Breast epithelium (tissue), 4 donors: ENCODE data around the gene NSD2. TPM values are rescaled to one million over a fixed set of nuclear protein-coding genes. Genes with fewer than 3 reads are reported as not detected.

Experiments used
- DNase-seq, 2 donors: peaks; one replicate each; pipeline ENCODE4 v3.0.0-alpha.2; 2019; ENCODE audit warnings: low spot score in 2 of 2
- H3K27ac ChIP-seq, 2 donors: fragments of 200-600 bp; sonication (generic) in 1 of 2; one replicate each; pipeline ENCODE4 v1.5.1; 2016 to 2019; ENCODE audit warnings: mild to moderate bottlenecking in 1 of 2
- H3K27me3 ChIP-seq, 2 donors: fragments of 200-600 bp; sonication (generic) in 1 of 2; one replicate each; pipeline versions ENCODE4 v1.5.1 to v1.6.0; 2017 to 2019; ENCODE audit warnings: control low read depth in 1 of 2, mild to moderate bottlenecking in 1 of 2
- H3K36me3 ChIP-seq: fragments of 200-600 bp; one replicate; pipeline ENCODE4 v1.5.1; 2019
- H3K4me1 ChIP-seq, 2 donors: fragments of 200-600 bp; sonication (generic); one replicate each; pipeline ENCODE4 v1.5.1; 2016 to 2019; ENCODE audit warnings: control low read depth in 1 of 2
- H3K4me3 ChIP-seq, 3 donors: fragments of 200-600 bp; sonication (generic); 1 replicate in 2 of 3; 2 replicates in 1 of 3; pipeline ENCODE4 v1.5.1; 2016 to 2019; ENCODE audit warnings: mild to moderate bottlenecking in 3 of 3, moderate library complexity in 2 of 3
- H3K9me3 ChIP-seq, 2 donors: fragments of 200-600 bp; sonication (generic) in 1 of 2; one replicate each; pipeline ENCODE4 v1.5.1; 2016 to 2019; ENCODE audit warnings: control low read depth in 1 of 2
- CTCF ChIP-seq, 3 donors: fragments of 450-650 bp; IDR thresholded peaks; one replicate each; pipeline ENCODE4 v1.5.1; 2016 to 2017; ENCODE audit warnings: antibody characterized with exemption in 3 of 3, mild to moderate bottlenecking in 3 of 3, moderate library complexity in 3 of 3
- POLR2A ChIP-seq: fragments of 450-650 bp; IDR thresholded peaks from one replicate; pipeline ENCODE4 v1.6.1; 2016; ENCODE audit warnings: antibody characterized with exemption, mild to moderate bottlenecking, moderate library complexity
- POLR2AphosphoS5 ChIP-seq, 3 donors: sonication (generic); formaldehyde crosslinking; IDR thresholded peaks; one replicate each; pipeline ENCODE4 v1.6.1; 2017; ENCODE audit warnings: antibody characterized with exemption in 3 of 3
- intact Hi-C: fragments of 100-400 bp; cut with DNase I; formaldehyde crosslinking; loops from one replicate; pipeline ENCODE4 v1.15.1; 2023; ENCODE audit warnings: low total_unique reads
- total RNA-seq, 3 donors: library from RNA; depleted of rRNA; stranded (reverse); fragments of >200 nt; gene quantifications; one replicate each; pipeline ENCODE4 v1.1.0, GENCODE V29; 2016

Gene NSD2
- total RNA-seq, 3 donors from 2014 or later = 24.6 to 36.7 (median 30.8) TPM

GRCh38 chr4:1900087-1900433, 28.9 kb downstream of the NSD2 start:
- Histone ChIP-seq H3K4me1 (no peaks in the 10 kb centered on the region), H3K27ac (no peak overlapping the region), H3K27me3 (no peaks in the 10 kb centered on the region), H3K36me3 (no peaks in the 10 kb centered on the region), H3K4me3 (no peak overlapping the region), H3K9me3 (no peaks in the 10 kb centered on the region)
- no peak for TF ChIP-seq POLR2A
- intact Hi-C loops = loop anchor here (10.0 kb wide), 1 partner anchor 145 kb away; no protein-coding TSS in a partner anchor
- no peak for DNase-seq

DNA sequence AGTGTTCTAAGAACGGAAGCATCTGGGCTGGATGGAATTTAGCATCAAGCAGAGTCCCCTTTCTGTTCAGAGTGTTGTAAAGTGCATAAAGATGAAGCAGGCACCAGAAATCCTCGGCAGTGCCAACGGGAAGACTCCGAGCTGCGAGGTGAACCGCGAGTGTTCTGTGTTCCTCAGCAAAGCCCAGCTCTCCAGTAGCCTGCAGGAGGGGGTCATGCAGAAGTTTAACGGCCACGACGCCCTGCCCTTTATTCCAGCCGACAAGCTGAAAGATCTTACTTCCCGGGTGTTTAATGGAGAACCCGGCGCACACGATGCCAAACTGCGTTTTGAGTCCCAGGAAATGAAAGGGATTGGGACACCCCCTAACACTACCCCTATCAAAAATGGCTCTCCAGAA, 29.4 kb downstream of the NSD2 start:
- Histone ChIP-seq H3K36me3 (no peaks in the 10 kb centered on the region), H3K27me3 (no peaks in the 10 kb centered on the region), H3K4me1 (no peaks in the 10 kb centered on the region), H3K9me3 (no peaks in the 10 kb centered on the region), H3K27ac (no peak overlapping the region), H3K4me3 (no peak overlapping the region)
- TF ChIP-seq CTCF (IDR thresholded peaks at IDR 0.05) = no peak
- no peak for TF ChIP-seq POLR2A
- TF ChIP-seq POLR2AphosphoS5 (IDR thresholded peaks at IDR 0.05) = no peak
- DNase-seq = no peak
- intact Hi-C loops = loop anchor here (10.0 kb wide), 1 partner anchor 146 kb away; no protein-coding TSS in a partner anchor

DNA sequence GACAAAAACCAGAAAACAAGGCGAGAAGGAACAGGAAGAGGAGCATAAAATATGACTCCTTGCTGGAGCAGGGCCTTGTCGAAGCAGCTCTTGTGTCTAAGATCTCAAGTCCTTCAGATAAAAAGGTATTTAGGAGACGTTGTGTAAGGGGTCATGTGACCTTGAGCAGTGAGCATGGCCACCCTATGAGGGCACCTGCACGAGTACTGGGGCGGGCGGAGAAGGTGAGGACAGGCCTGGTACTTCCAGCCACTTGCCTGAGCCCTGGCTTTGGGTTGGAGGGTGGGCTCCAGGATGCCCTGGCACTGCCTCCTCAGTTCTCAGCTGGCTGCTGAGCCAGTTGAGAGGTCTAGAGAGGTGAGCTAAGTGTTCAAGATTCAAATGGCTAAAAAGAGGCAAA, 29.9 kb downstream of the NSD2 start:
- Histone ChIP-seq H3K27ac (no peak overlapping the region), H3K27me3 (no peaks in the 10 kb centered on the region), H3K4me3 (no peak overlapping the region), H3K9me3 (no peaks in the 10 kb centered on the region), H3K36me3 (no peaks in the 10 kb centered on the region), H3K4me1 (no peaks in the 10 kb centered on the region)
- DNase-seq = no peak
- TF ChIP-seq POLR2A = no peak
- no peak for TF ChIP-seq CTCF (IDR thresholded peaks at IDR 0.05)
- no peak for TF ChIP-seq POLR2AphosphoS5 (IDR thresholded peaks at IDR 0.05)
- intact Hi-C loops = loop anchor here (10.0 kb wide), 1 partner anchor 146 kb away; no protein-coding TSS in a partner anchor

DNA sequence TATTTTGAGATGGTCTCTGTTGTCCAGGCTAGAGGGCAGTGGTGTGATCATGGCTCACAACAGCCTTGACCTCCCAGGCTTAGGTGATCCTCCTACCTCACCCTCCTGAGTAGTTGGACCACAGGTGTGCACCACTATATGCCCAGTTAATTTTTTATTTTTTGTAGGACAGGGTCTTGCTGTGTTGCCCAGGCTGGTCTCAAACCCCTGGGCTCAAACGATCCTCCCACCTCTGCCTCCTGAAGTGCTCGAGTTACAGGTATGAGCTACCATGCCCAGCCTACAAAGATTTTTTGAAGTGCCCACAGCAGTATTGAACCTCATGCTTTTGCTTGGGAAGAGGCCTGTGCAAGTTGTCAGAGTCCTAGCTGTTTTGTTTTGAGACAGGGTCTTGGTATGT, 31.1 kb downstream of the NSD2 start:
- H3K36me3 ChIP-seq = no peaks in the 10 kb centered on the region
- intact Hi-C loops = loop anchor here (10.0 kb wide), 1 partner anchor 147 kb away; no protein-coding TSS in a partner anchor

DNA sequence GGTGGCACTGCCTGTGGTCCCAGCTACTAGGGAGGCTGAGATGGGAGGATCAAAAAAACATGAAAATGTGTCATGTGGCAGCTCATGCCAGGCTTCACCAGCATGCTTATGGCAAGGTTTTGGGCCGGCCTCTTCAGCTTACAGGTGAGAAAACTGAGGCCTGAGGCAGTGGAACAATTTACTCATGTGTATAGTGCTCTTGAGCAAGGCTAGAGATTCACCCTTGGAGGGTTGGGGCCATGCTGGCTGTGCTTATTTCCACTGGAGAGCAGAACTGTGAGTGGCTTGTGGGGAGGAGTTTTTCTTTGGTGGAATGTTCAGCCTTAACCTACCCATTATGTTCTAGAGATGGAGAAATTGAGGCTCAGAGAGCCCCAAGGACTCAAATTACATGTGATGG, 31.8 kb downstream of the NSD2 start:
- no peaks in the 10 kb centered on the region for H3K36me3 ChIP-seq

More for the DNA sequence above, 31.1 kb downstream of the NSD2 start:
- no peak for DNase-seq
- Histone ChIP-seq H3K4me1 (no peaks in the 10 kb centered on the region), H3K4me3 (no peak overlapping the region), H3K27ac (no peak overlapping the region), H3K27me3 (no peaks in the 10 kb centered on the region), H3K9me3 (no peaks in the 10 kb centered on the region)
- TF ChIP-seq POLR2AphosphoS5 (IDR thresholded peaks at IDR 0.05) (no peak), CTCF (IDR thresholded peaks at IDR 0.05) (no peak), POLR2A (no peak)

More for the DNA sequence above, 31.8 kb downstream of the NSD2 start:
- no peak for DNase-seq
- Histone ChIP-seq H3K27me3 (no peaks in the 10 kb centered on the region), H3K27ac (no peak overlapping the region), H3K4me1 (no peaks in the 10 kb centered on the region), H3K9me3 (no peaks in the 10 kb centered on the region), H3K4me3 (no peak overlapping the region)
- TF ChIP-seq POLR2A (no peak), CTCF (IDR thresholded peaks at IDR 0.05) (no peak), POLR2AphosphoS5 (IDR thresholded peaks at IDR 0.05) (no peak)
- intact Hi-C loops = loop anchor here (10.0 kb wide), 1 partner anchor 148 kb away; no protein-coding TSS in a partner anchor
